Measurements from ENCODE around the gene CLCNKB. TPM values are rescaled to one million over a fixed set of nuclear protein-coding genes. Genes with fewer than 3 reads are reported as not detected.
A peak's percentile ranks its signal among the peaks of the same experiment; 100 is the strongest.

CLCNKB gene
- total and polyA plus RNA-seq, 2 of the 4 experiments (the other 2 are of a cell fraction) = 0.09 TPM; not detected in 1

- Histone ChIP-seq H3K4ac (ENCODE audit: low read depth, low read length) (peak overlapping the region; percentile 53; the same call in 1 of the 2 replicates), H3K4me1 (ENCODE audit: control insufficient read depth, insufficient read depth, low read length) (peaks cover 17% of the 10 kb centered on the region), H3K9me3 (ENCODE audit: control insufficient read depth, insufficient read depth, low read length) (no peaks in the 10 kb centered on the region), H2BK120ac (ENCODE audit: low read depth, low read length) (no peak overlapping the region), H4K5ac (ENCODE audit: low read depth, low read length) (no peak overlapping the region), H2BK15ac (ENCODE audit: low read depth, low read length) (no peak overlapping the region; the same call in 1 of the 3 replicates), H4K20me1 (ENCODE audit: insufficient read depth, low read length) (0 out of 2 replicates have a peak, but pooled peaks cover 4% of the 10 kb centered on the region), H2BK20ac (ENCODE audit: low read depth, low read length) (no peak overlapping the region), H3K56ac (ENCODE audit: extremely low read depth, insufficient read depth, low read length) (no peak overlapping the region), H3K4me2 (ENCODE audit: low read depth, low read length) (peak overlapping the region; percentile 59; the same call in 1 of the 2 replicates), H2BK5ac (ENCODE audit: low read depth, low read length, poor library complexity, severe bottlenecking) (no peak overlapping the region), H4K91ac (ENCODE audit: insufficient read depth, low read depth, low read length) (peak overlapping the region; percentile 58; the same call in 1 of the 2 replicates), H3K36me3 (ENCODE audit: control insufficient read depth, insufficient read depth, low read length) (no peaks in the 10 kb centered on the region), H3K23ac (ENCODE audit: low read depth, low read length) (no peak overlapping the region), H3K9ac (ENCODE audit: low read depth, low read length) (no peak overlapping the region), H3K27me3 (ENCODE audit: control insufficient read depth, insufficient read depth, low read length) (no peaks in the 10 kb centered on the region), H3K27ac (ENCODE audit: insufficient read depth, low read length) (no peak overlapping the region), H3K79me1 (ENCODE audit: low read depth in 1 of 2, low read length in 2 of 2) (no peaks in the 10 kb centered on the region), H2AFZ (replicated peaks; ENCODE audit: low read length, poor library complexity) (peak overlapping the region; percentile 87), H2AK9ac (replicated peaks; ENCODE audit: low read depth, low read length, poor library complexity) (no peak overlapping the region), H3K14ac (replicated peaks; ENCODE audit: low read depth, low read length) (no peak overlapping the region), H3K18ac (ENCODE audit: low read depth, low read length) (no peak overlapping the region), H3K9me1 (ENCODE audit: insufficient read depth, low read length) (peaks cover 3% of the 10 kb centered on the region), H4K8ac (ENCODE audit: low read depth in 2 of 2, low read length in 2 of 2) (peak overlapping the region in 1 of 2 experiments; percentile 78; a peak in 1 of 4 replicates), H2AK5ac (ENCODE audit: low read depth, low read length) (no peak overlapping the region), H3K4me3 (ENCODE audit: insufficient read depth, low read depth, low read length) (peak overlapping the region; percentile 8)
- dilution Hi-C loops (cut with HindIII; ENCODE audit: low sequenced_read_pairs, unreplicated experiment) = no loop called here
- TF ChIP-seq RFX5 (IDR thresholded peaks at IDR 0.05; ENCODE audit: low read depth, low read length) (no peak), MAFK (IDR thresholded peaks at IDR 0.05; ENCODE audit: low read depth, low read length) (no peak), FOS (IDR thresholded peaks at IDR 0.05; ENCODE audit: low read depth, low read length) (peak; percentile 74), SMC3 (IDR thresholded peaks at IDR 0.05; ENCODE audit: low read depth, low read length) (no peak), CTCF (conservative IDR thresholded peaks at IDR 0.05; ENCODE audit: low read depth, low read length) (no peak), USF2 (IDR thresholded peaks at IDR 0.05; ENCODE audit: low read depth, low read length) (no peak), BHLHE40 (IDR thresholded peaks at IDR 0.05; ENCODE audit: low read depth, low read length) (no peak), ELK1 (IDR thresholded peaks at IDR 0.05; ENCODE audit: borderline replicate concordance, low read depth, low read length) (no peak), RCOR1 (IDR thresholded peaks at IDR 0.05; ENCODE audit: insufficient replicate concordance, low read length) (no peak), MAZ (IDR thresholded peaks at IDR 0.05; ENCODE audit: borderline replicate concordance, low read depth, low read length) (peak; percentile 90), CEBPB (IDR thresholded peaks at IDR 0.05; ENCODE audit: low read depth, low read length) (no peak), NFE2L2 (IDR thresholded peaks at IDR 0.05; ENCODE audit: low read depth, low read length) (no peak), CHD1 (IDR thresholded peaks at IDR 0.05; ENCODE audit: low read depth, low read length) (no peak)
- 37% methylated on average over 6 of the region's 28 CpGs; no CpG with 5 or more reads in 1 of the 2 experiments for WGBS, 2 experiments (ENCODE audit: extremely low coverage in 2 of 2, insufficient read length in 1 of 2)
- intact Hi-C loops (cut with micrococcal nuclease) = no loop called here
- no TSS peak for BruUV-seq (replicated peaks)
- CTCF ChIA-PET = interaction anchor here (1.1 kb wide), 1 partner anchor 222 kb away, joined by 3 read pairs; no protein-coding TSS in a partner anchor
- in situ Hi-C loops (cut with MboI; ENCODE audit: low sequenced_read_pairs) = no loop called here
- POLR2A ChIA-PET (ENCODE audit: unreplicated experiment) = no interaction called here
- DNase-seq (peak; percentile 70), ATAC-seq (ENCODE audit: low read depth) (peak; percentile 68)
These were observed 30.2 kb upstream of the CLCNKB start for GRCh38 chr1:16013220-16013907.
